ENCODE results near the gene UCHL3.
"Not testable (repeated sequence)": the region's sequence is repeated elsewhere in the genome, so short reads cannot be mapped to it uniquely, and the experiment has no call there.

Gene UCHL3

DNA sequence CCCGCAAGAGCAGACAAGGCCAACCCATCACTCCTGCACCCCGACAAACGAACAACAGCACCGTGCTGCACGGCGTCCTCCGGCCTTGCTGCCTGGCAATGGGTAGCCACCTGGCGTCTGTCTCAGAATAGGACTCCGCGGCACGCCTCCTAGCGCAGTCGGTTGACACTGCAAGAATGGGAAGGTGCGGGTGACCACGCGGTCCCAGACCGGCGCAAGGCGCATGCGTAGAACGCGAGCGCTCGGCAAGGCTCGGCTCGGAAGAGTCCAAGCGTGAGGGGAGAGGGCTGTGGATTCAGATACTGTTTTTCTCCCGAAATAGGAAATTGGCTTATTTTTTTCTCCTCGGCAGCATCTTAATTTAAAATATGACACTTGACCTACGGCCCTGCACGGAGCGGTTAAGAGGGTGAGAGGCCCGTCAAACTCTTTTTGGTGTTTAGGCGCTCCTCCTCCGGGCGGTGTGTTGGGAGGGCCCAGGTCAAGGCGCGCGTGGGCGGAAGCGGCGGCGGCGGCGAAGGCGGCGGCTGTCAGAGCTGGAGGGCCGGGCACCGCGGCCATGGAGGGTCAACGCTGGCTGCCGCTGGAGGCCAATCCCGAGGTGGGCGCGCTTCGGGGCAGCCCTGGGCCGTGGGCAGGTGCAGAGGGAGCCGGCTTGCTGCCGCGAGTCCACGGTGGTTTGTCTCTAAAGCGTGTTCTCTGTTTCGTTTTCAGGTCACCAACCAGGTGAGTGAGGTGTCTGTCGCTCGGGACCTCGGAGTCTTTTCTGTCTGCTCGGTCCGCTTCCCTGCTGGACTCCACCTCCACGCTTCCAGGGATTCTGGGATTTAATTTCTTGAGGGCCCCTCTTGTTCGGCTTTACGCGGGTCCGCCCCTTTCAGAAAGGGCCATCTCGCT is at the start of gene UCHL3:
Gene UCHL3 (plus strand): TSS at position 530 of the 897 bp plus-strand sequence. CDS start 30 bp downstream, at position 560.
- DNase-seq: peak; percentile 99 to 100 (median 99)

DNA sequence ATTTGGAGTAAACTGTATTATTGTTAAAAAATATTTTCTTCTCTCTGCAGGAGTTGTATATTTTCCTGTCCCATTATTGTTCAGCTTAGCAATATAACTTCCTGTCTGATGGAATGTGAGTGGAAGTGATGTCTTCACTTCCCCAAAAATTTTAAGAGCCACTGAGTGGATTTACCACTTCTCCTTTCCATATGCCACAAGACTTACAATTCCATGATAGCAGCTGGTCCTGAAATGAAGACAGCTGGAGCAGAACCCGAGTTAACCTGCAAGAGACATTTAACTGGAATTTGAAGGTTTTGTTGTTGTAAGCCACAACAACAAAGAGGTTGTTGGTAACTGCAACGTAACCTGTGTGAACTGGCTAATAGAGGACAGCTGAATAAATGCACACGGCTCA is 44.3 kb upstream of the UCHL3 start:
- DNase-seq: peak; percentile 62 to 86 (median 84)

DNA sequence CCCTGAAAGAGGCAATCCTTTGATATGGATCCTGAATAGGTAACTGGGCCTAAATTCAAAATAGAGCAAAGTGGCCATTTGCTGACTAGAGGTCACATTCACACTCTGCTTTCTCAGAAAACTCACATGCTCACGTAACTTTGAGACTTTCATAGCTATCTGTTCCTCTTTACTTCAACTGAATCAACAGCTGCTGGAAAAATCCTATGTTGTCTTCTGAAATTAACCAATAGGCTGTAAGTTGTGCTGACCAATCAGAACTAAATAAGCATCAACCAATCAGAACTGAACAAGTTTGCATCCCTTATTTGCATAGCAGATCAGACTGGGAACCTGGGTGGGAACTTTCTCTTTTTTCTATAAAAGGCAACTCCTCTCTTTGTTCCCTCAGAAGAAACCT is 43.6 kb upstream of the UCHL3 start:
- DNase-seq: peak in 2 of 3 donors; percentile 45 to 54

DNA sequence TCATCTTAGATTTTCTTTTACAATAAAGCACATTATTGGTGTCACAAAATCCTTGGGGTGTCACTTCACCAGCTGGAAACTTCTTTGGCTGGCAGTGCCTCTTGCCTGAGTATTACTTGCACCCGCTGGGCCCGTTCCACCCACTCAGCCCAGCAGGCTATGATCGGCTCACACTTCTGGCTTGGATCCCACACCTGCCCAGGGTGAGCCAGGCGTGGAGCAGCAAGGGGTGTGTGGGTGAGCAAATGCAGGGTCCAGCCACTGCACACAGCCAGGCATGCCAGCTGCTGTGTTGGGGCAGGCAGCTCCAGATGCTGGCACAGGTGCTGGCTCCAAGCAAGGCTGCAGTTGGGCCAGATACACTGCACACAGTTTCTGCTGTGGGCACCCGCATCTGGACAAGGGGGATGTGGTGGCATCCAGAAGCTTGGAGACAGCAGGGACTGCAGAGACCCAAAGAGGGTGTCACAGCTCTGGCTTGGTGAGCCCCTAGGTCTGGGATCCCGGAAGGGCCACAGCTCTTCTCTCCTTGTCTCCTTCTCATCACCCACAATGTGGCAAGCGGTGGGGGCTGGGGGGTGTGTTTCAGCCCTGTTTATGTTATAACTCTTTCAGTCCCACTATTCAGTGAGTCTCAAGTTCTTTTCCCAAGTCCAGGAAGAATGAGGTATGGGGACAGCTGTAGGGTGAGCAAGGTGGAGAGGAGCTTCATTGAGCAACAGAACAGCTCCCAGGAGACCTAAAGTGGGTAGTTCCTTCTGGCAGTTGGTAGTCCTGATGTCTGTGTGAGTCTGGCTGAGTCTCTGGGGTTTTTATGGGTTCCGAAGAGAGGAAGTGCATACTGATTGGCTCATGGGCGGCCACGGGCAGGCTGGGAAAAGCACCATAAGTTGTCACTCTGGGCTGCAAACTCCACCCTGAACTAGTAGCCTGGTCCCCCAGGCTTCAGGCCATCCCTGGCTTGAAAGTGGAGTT is 42.3 kb upstream of the UCHL3 start:
- peak; percentile 61 to 66 (median 62) for DNase-seq

GRCh38 chr13:75508002-75508548 is 41.5 kb upstream of the UCHL3 start:
- no peak for DNase-seq

- no peak for DNase-seq
These were observed 38.5 kb upstream of the UCHL3 start for GRCh38 chr13:75511051-75511625.

GRCh38 chr13:75512253-75512652 is 37.3 kb upstream of the UCHL3 start:
- peak; percentile 72 to 94 (median 87) for DNase-seq

- DNase-seq: peak; percentile 62 to 82 (median 79)
These were observed 36.3 kb upstream of the UCHL3 start for GRCh38 chr13:75513271-75513670.

- peak in 2 of 3 donors; percentile 54 to 62 for DNase-seq
These were observed 35.3 kb upstream of the UCHL3 start for GRCh38 chr13:75514080-75514995.

GRCh38 chr13:75518439-75519088 is 31.0 kb upstream of the UCHL3 start:
- no peak for DNase-seq

DNA sequence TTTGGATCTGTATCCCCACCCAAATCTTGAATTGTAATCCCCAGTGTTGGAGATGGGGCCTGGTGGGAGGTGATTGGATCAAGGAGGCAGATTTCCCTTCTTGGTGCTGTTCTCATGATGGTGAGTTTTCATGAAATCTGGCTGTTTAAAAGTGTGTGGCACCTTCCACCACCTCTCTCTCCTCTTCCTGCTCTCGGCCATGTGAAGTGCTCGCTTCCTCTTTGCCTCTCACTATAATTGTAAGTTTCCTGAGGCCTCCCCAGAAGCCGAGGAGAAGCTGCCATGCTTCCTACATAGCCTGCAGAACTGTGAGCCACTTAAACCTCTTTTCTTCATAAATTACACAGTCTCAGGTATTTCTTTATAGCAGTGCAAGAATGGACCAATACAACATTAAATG is 27.6 kb upstream of the UCHL3 start:
- DNase-seq: no peak

- no peak for DNase-seq
These were observed 19.0 kb upstream of the UCHL3 start for GRCh38 chr13:75530549-75530961.

DNA sequence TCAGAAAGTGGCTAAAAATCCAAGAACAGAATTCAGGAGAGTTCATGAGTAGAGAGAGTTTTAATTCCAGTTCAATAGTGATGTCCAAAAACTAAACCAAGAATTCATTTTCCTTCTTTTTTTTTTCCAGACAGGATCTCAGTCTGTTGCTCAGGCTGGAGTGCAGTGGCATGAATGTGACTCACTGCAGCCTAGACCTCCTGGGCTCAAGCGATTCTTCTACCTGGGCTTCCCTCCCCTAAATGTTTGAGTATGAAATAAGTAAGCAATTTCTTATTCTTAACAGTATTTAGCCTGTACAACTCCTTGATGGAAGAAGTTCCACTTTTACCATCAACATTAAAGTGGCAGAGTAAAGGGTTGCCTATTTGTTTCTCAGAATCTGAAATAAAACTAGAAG is 15.7 kb upstream of the UCHL3 start:
- DNase-seq: no peak

- DNase-seq: peak; percentile 88 to 93 (median 92)
These were observed 11.9 kb upstream of the UCHL3 start, which contains the start of gene COMMD6 for GRCh38 chr13:75537401-75538365. Gene COMMD6, minus strand, starts transcription at chr13:75537841. Its CDS starts 36 bp downstream, at chr13:75537805.

DNA sequence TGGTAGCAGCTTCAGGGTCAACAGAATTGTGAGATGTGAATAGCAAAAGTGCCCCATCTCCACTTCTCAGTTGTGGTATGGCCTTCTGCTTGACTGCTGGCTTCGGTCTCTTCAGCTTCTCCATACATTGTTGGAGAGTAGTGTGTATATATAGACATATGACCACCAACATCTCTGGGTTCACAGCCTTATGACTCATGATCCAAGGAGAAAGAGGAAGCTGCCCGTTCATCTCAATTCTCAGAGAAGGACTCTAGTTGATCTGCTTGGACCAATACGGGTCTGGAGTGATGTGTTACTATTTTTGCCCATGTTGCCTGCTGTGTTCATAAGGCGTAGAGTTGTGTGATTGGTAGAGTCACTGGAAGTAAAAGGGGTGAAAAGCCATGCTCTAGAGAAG is 8.3 kb upstream of the UCHL3 start:
- DNase-seq: peak; percentile 80 to 91 (median 91)

DNA sequence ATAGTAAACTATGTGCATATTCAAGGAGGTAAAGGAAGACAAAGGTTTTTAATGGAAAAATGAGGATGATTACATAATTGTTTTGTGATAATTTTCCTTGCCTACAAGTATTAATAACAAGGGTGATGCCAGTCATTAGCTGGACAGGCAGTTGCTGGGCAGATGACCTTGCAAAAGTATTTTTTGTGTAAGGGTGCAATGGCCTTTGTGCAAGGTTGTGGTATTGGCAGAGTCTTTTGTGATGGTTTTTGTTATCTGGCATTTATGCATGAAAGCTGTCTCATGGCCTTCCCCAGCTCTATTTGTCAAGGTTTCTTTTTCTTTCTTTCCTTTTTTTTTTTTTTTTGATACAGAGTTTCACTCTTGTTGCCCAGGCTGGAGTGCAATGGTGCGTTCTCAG is 7.6 kb upstream of the UCHL3 start:
- no peak for DNase-seq

DNA sequence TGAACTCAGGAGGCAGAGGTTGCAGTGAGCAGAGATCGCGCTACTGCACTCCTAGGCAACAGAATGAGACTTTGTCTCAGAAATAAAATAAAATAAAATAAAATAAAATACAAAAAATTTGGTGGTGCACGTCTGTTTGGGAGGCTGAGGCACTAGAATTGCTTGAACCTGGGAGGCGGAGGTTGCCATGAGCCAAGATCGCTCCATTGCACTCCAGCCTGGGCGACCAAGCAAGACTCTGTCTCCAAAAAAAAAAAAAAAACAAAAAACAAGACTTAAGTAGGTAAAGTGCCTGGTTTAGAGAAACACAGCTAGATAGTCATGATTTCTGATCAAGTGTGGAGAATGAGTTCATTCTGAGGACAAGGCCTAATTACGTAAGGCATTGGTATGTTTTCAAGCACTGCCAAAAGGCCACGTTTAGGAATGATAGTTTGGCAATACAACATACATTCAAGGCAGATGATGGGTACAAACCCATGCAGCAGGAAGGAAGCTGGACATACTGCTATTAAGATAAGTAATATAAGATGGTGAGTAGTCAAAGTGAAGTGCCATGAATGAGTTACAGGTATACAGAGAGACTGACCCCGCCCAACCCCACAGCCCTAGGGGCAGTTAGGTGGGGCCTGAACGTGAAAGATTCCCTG is 4.8 kb upstream of the UCHL3 start:
- DNase-seq: no peak

DNA sequence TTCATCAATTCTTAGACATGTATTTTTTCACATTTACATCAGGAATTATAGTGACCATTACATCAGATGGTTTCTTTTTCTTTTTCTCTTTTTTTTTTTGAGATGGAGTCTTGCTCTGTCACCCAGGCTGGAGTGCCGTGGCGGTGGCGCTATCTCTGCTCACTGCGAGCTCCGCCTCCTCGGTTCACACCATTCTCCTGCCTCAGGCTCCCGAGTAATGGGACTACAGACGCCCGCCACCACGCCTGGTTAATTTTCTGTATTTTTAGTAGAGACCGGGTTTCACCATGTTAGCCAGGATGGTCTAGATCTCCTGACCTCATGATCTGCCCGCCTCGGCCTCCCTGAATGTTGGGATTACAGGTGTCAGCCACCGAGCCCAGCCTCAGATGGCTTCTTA is 4.2 kb upstream of the UCHL3 start:
- DNase-seq: not testable (repeated sequence)

GRCh38 chr13:75547917-75548316 is 1.7 kb upstream of the UCHL3 start:
- no peak for DNase-seq
